OCI-LY1 (cell line): ENCODE results near the gene TRPC4.

Experiments
- H2AFZ ChIP-seq: fragments of 200-600 bp; sonication (generic), shearing (Covaris generic); 2 replicates; pipeline ENCODE4 v1.6.0; 2014; ENCODE audit warnings: antibody characterized with exemption, mild to moderate bottlenecking, low read length
- H3F3A ChIP-seq: fragments of 200-600 bp; sonication (generic), shearing (Covaris generic); 2 replicates; pipeline ENCODE4 v1.6.0; 2014; ENCODE audit warnings: mild to moderate bottlenecking, antibody characterized with exemption, low read length, moderate library complexity; ENCODE audit not compliant: insufficient read depth
- H3K27ac ChIP-seq: fragments of 200-600 bp; sonication (generic); 2 replicates; pipeline ENCODE4 v1.5.1; 2014; ENCODE audit warnings: low read length, mixed run types, mild to moderate bottlenecking, low read depth; ENCODE audit not compliant: poor library complexity, severe bottlenecking
- H3K27me3 ChIP-seq: fragments of 200-600 bp; sonication (generic); 2 replicates; pipeline ENCODE4 v1.6.0; 2014; ENCODE audit warnings: antibody characterized with exemption, mild to moderate bottlenecking, low read length, moderate library complexity; ENCODE audit not compliant: insufficient read depth
- H3K36me3 ChIP-seq: fragments of 200-600 bp; sonication (generic); 2 replicates; pipeline ENCODE4 v1.6.1; 2014; ENCODE audit warnings: mild to moderate bottlenecking, antibody characterized with exemption, low read length, moderate library complexity, mixed read lengths; ENCODE audit not compliant: insufficient read depth
- H3K4me1 ChIP-seq: fragments of 200-600 bp; sonication (generic); 2 replicates; pipeline ENCODE4 v1.5.1; 2014; ENCODE audit warnings: mild to moderate bottlenecking, low read length, moderate library complexity; ENCODE audit not compliant: insufficient read depth, severe bottlenecking
- H3K4me2 ChIP-seq: fragments of 200-600 bp; sonication (generic), shearing (Covaris generic); 2 replicates; pipeline ENCODE4 v1.6.1; 2014; ENCODE audit warnings: low read length
- H3K4me3 ChIP-seq: fragments of 200-600 bp; sonication (generic); 2 replicates; pipeline ENCODE4 v1.5.1; 2014; ENCODE audit warnings: low read length, low read depth, mild to moderate bottlenecking, mixed read lengths; ENCODE audit not compliant: poor library complexity, severe bottlenecking
- H3K79me2 ChIP-seq: fragments of 200-600 bp; shearing (Covaris generic); 2 replicates; pipeline ENCODE4 v1.6.1; 2016; ENCODE audit warnings: mixed run types, low read length, mixed read lengths; ENCODE audit not compliant: insufficient read depth
- H3K9ac ChIP-seq: fragments of 200-600 bp; sonication (generic), shearing (Covaris generic); 2 replicates; pipeline ENCODE4 v1.6.1; 2014; ENCODE audit warnings: mild to moderate bottlenecking, low read length, mixed read lengths
- H3K9me2 ChIP-seq: fragments of 200-600 bp; sonication (generic), shearing (Covaris generic); 2 replicates; pipeline ENCODE4 v1.6.1; 2014; ENCODE audit warnings: low read depth, mild to moderate bottlenecking, low read length, mixed read lengths
- H3K9me3 ChIP-seq: fragments of 200-600 bp; shearing (Covaris generic); 2 replicates; pipeline ENCODE4 v1.6.1; 2014; ENCODE audit warnings: low read length, mixed read lengths
- H4K20me1 ChIP-seq: fragments of 200-600 bp; sonication (generic), shearing (Covaris generic); 2 replicates; pipeline ENCODE4 v1.6.0; 2016; ENCODE audit warnings: mild to moderate bottlenecking, low read length; ENCODE audit not compliant: insufficient read depth
- CTCF ChIP-seq: fragments of 200-600 bp; sonication (generic), shearing (Covaris generic); IDR thresholded peaks from 2 replicates; pipeline ENCODE4 v1.5.1; 2017; ENCODE audit warnings: mild to moderate bottlenecking, antibody characterized with exemption, low read length, moderate library complexity, mixed read lengths
- EZH2 ChIP-seq: fragments of 200-600 bp; sonication (generic), shearing (Covaris generic); IDR thresholded peaks from 2 replicates; pipeline ENCODE4 v1.8.0; 2017; ENCODE audit warnings: borderline replicate concordance, mixed run types, mild to moderate bottlenecking, antibody characterized with exemption, low read length, moderate library complexity, mixed read lengths

Gene TRPC4

GRCh38 chr13:37884674-37885073, 15.1 kb upstream of the TRPC4 start:
- Histone ChIP-seq H3K4me2 (no peak overlapping the region), H3K79me2 (no peaks in the 10 kb centered on the region), H4K20me1 (no peaks in the 10 kb centered on the region), H3K9ac (no peak overlapping the region), H2AFZ (no peak overlapping the region), H3K9me3 (no peaks in the 10 kb centered on the region), H3K4me3 (no peak overlapping the region), H3K36me3 (no peaks in the 10 kb centered on the region), H3K9me2 (no peaks in the 10 kb centered on the region), H3K27me3 (no peaks in the 10 kb centered on the region), H3K27ac (no peak overlapping the region), H3F3A (no peaks in the 10 kb centered on the region), H3K4me1 (no peaks in the 10 kb centered on the region)
- TF ChIP-seq EZH2 = no peak
- no peak for TF ChIP-seq CTCF

GRCh38 chr13:37884026-37884425, 14.5 kb upstream of the TRPC4 start:
- no peak overlapping the region for H3K27ac ChIP-seq
- TF ChIP-seq CTCF (no peak), EZH2 (no peak)
- H3K4me3 ChIP-seq = no peak overlapping the region
- H3K9me2 ChIP-seq = no peaks in the 10 kb centered on the region
- no peaks in the 10 kb centered on the region for H3K27me3 ChIP-seq
- no peak overlapping the region for H3K9ac ChIP-seq
- H3K9me3 ChIP-seq = no peaks in the 10 kb centered on the region
- H3K79me2 ChIP-seq = no peaks in the 10 kb centered on the region
- H4K20me1 ChIP-seq = no peaks in the 10 kb centered on the region
- H3K36me3 ChIP-seq = no peaks in the 10 kb centered on the region
- H3F3A ChIP-seq = no peaks in the 10 kb centered on the region
- H3K4me1 ChIP-seq = no peaks in the 10 kb centered on the region
- H3K4me2 ChIP-seq = no peak overlapping the region
- no peak overlapping the region for H2AFZ ChIP-seq

- H4K20me1 ChIP-seq = no peaks in the 10 kb centered on the region
- H3K4me2 ChIP-seq = no peak overlapping the region
- TF ChIP-seq CTCF (no peak), EZH2 (no peak)
- H3K36me3 ChIP-seq = no peaks in the 10 kb centered on the region
- H3K27me3 ChIP-seq = no peaks in the 10 kb centered on the region
- no peaks in the 10 kb centered on the region for H3K79me2 ChIP-seq
- no peak overlapping the region for H2AFZ ChIP-seq
- no peaks in the 10 kb centered on the region for H3K9me3 ChIP-seq
- no peak overlapping the region for H3K27ac ChIP-seq
- no peaks in the 10 kb centered on the region for H3K4me1 ChIP-seq
- no peaks in the 10 kb centered on the region for H3F3A ChIP-seq
- no peak overlapping the region for H3K4me3 ChIP-seq
- no peaks in the 10 kb centered on the region for H3K9me2 ChIP-seq
- no peak overlapping the region for H3K9ac ChIP-seq
Measured at GRCh38 chr13:37878921-37879320, 9.3 kb upstream of the TRPC4 start.
